ENCODE measurements around the gene HSPB7. TPM values are rescaled to one million over a fixed set of nuclear protein-coding genes. Genes with fewer than 3 reads are reported as not detected.
"Not testable (repeated sequence)": the region's sequence is repeated elsewhere in the genome, so short reads cannot be mapped to it uniquely, and the experiment has no call there.

HSPB7 gene
- total RNA-seq, 1 donor from 2014 or later, result 191 TPM

DNA sequence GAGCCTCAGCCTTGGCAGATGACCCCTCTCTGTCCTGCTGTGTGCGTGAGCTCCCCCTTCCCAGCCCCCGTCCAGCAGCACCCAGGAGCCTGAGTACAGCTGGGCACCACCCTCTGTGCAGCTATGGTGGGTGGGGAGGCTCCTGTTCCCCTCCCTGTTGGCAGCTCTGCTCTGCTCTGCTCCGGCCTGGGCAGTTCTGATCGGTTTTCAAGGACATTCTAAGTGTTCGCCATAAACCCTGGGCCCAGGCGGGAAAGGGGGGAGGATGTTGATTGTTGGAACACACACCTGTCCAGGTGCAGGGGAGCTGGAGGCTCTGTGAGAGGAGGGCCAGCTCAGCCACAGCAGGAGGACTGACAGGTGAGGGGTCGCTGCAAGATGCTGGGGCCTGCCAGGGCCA lies 25.7 kb upstream of the HSPB7 start, which contains the start of gene CLCNKB:
Gene CLCNKB (plus strand): TSS at position 262 of the 400 bp plus-strand sequence. CDS start 711 bp downstream, outside the sequence.
- Histone ChIP-seq H3K4me1 (peaks cover 0 to under 1% of the 10 kb centered on the region in 2 donors), H3K4me3 (no peak within 1 kb of the TSS), H3K27ac (no peak within 1 kb of the TSS), H3K27me3 (no peaks in the 10 kb centered on the region), H3K9me3 (no peaks in the 10 kb centered on the region), H3K36me3 (no peaks in the 10 kb centered on the region)
- DNase-seq (ENCODE audit: low spot score in 2 of 2), result no peak
- TF ChIP-seq, protein P1, sequence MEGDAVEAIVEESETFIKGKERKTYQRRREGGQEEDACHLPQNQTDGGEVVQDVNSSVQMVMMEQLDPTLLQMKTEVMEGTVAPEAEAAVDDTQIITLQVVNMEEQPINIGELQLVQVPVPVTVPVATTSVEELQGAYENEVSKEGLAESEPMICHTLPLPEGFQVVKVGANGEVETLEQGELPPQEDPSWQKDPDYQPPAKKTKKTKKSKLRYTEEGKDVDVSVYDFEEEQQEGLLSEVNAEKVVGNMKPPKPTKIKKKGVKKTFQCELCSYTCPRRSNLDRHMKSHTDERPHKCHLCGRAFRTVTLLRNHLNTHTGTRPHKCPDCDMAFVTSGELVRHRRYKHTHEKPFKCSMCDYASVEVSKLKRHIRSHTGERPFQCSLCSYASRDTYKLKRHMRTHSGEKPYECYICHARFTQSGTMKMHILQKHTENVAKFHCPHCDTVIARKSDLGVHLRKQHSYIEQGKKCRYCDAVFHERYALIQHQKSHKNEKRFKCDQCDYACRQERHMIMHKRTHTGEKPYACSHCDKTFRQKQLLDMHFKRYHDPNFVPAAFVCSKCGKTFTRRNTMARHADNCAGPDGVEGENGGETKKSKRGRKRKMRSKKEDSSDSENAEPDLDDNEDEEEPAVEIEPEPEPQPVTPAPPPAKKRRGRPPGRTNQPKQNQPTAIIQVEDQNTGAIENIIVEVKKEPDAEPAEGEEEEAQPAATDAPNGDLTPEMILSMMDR (IDR thresholded peaks at IDR 0.05), result no peak
- intact Hi-C loops (cut with DNase I), result no loop called here

DNA sequence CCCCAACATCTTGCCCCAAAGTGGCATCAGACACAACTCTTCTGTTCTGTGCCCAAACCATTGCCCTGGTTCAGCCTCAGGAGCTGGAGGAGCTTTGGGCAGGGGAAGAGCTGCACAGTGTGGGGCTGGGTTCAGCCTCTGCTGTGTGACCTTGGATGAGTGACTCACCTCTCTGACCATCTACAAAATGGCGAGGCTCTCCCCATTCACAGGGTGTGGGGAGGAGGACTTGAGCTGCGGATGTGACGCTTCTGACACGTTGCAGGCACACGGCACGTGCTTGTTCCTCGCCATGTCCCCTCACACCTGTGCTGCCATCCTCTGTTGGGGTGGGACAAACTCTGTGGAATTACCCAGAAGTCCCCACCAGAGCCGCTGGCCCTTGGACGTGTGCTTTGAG lies 24.8 kb upstream of the HSPB7 start:
- DNase-seq (ENCODE audit: low spot score in 2 of 2); H3K9me3 ChIP-seq; H3K27me3 ChIP-seq; intact Hi-C loops (cut with DNase I); H3K4me1 ChIP-seq; H3K36me3 ChIP-seq; H3K27ac ChIP-seq; H3K4me3 ChIP-seq: not testable (repeated sequence)

DNA sequence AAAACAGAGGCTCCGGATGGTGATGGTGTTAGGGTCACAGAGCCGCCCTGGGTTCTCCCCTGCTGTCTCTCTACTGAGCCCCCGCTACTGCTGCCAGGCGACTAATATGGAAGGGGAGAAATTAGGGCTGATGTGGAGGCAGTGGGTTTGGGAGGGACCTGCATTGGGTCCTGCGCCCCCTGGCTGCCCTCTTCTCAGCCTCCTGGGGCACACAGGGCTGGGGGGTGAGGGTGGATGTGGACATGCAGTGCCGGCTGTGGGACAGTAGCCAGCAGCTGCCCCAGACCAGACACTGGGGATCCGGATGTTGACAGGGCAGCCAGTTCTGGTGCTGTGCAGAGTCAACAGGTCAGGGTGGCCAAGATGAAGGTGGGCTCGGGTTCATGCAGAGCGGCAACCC lies 24.3 kb upstream of the HSPB7 start:
- no peaks in the 10 kb centered on the region for H3K27me3 ChIP-seq
- no peak overlapping the region for H3K4me3 ChIP-seq
- TF ChIP-seq, protein P1 (IDR thresholded peaks at IDR 0.05), result no peak
- H3K27ac ChIP-seq, result no peak overlapping the region
- no peak for DNase-seq (ENCODE audit: low spot score in 2 of 2)
- H3K4me1 ChIP-seq, result no peaks in the 10 kb centered on the region
- no peaks in the 10 kb centered on the region for H3K9me3 ChIP-seq
- intact Hi-C loops (cut with DNase I), result no loop called here
- H3K36me3 ChIP-seq, result no peaks in the 10 kb centered on the region

DNA sequence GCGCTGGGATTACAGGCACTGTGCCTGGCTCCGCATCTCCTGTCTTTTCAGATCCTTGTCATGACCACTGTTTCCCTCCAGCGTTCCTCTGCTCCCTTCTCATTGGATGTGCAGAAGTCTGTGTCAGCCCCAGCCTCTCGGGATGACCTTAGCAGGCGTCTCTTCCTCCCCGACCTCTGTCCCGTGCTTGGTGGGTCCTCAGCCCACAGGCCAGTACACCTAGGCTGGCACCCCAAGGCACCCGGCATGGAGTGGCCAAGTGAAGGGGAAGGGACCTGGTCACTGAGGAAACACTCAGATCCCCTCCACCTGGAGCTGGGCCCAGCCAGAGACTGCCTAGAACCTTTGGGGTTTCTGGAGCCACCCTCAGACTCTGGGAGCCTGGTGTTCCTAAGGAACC lies 23.4 kb upstream of the HSPB7 start:
- intact Hi-C loops (cut with DNase I), result no loop called here
- no peak overlapping the region for H3K27ac ChIP-seq

DNA sequence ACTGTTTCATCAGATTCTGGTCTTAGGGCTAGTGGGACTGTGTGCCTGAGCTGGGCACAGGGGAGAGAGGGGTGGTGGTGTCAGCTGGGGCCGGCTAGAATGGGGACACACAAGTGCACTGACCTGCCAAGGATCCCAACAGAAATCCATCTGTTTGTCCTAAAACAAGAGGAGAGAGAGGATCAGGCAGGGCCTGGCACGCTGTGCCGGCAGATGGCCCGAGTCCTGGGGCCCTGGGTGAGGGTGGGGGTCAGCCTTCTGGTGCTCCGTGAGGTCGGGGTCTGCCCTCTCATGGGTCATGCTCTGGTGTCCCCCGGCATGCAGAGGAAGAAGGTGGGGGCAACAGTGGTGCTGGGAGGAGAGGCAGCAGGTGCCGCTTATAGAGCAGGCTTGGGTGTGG lies 22.0 kb upstream of the HSPB7 start:
- H3K4me3 ChIP-seq; DNase-seq (ENCODE audit: low spot score in 2 of 2); H3K27me3 ChIP-seq; H3K27ac ChIP-seq; intact Hi-C loops (cut with DNase I); H3K4me1 ChIP-seq; H3K9me3 ChIP-seq; H3K36me3 ChIP-seq: not testable (repeated sequence)

More for the DNA sequence above, 23.4 kb upstream of the HSPB7 start:
- TF ChIP-seq, protein P1 (IDR thresholded peaks at IDR 0.05), result no peak
- Histone ChIP-seq H3K9me3 (no peaks in the 10 kb centered on the region), H3K36me3 (no peaks in the 10 kb centered on the region), H3K27me3 (no peaks in the 10 kb centered on the region), H3K4me3 (no peak overlapping the region), H3K4me1 (no peaks in the 10 kb centered on the region)
- no peak for DNase-seq (ENCODE audit: low spot score in 2 of 2)

DNA sequence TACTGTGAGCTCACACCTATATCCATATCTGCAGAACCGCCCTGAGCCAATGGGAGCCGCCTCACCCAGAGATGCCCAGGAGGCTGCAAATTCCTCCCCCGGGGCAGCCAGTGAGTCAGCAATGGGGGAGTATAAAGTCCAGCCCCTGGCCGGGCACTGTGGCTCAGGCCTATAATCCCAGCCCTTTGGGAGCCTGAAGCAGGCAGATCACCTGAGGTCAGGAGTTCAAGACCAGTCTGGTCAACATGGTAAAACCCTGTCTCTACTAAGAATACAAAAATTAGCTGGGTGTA lies 20.7 kb upstream of the HSPB7 start:
- Histone ChIP-seq H3K27me3 (no peaks in the 10 kb centered on the region), H3K4me3 (no peak overlapping the region), H3K9me3 (no peaks in the 10 kb centered on the region), H3K27ac (no peak overlapping the region), H3K4me1 (no peaks in the 10 kb centered on the region), H3K36me3 (no peaks in the 10 kb centered on the region)
- DNase-seq (ENCODE audit: low spot score in 2 of 2), result no peak
- intact Hi-C loops (cut with DNase I), result no loop called here
- TF ChIP-seq, protein P1 (IDR thresholded peaks at IDR 0.05), result no peak

DNA sequence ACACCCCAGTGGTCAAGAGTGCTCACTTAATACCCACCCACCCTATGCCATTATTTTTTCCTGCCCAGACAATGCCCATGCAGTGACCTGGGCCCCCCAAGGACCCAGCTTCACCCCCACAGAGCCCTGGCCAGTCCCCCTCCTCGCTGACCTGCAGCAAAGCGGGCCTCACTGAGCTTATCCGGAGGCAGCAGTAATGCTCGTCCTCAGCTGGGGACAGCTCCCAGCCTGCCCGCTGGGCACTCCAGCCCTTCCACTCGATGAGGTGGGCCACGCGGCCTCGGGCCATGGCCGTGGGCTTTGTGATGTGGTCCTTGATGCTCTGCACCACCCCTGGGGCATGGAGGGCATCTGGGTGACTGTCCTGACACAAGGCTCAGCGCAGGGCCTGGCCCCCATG lies 18.6 kb upstream of the HSPB7 start:
- H3K27me3 ChIP-seq; H3K4me3 ChIP-seq; H3K36me3 ChIP-seq; intact Hi-C loops (cut with DNase I); H3K27ac ChIP-seq; H3K4me1 ChIP-seq; H3K9me3 ChIP-seq; DNase-seq (ENCODE audit: low spot score in 2 of 2): not testable (repeated sequence)

DNA sequence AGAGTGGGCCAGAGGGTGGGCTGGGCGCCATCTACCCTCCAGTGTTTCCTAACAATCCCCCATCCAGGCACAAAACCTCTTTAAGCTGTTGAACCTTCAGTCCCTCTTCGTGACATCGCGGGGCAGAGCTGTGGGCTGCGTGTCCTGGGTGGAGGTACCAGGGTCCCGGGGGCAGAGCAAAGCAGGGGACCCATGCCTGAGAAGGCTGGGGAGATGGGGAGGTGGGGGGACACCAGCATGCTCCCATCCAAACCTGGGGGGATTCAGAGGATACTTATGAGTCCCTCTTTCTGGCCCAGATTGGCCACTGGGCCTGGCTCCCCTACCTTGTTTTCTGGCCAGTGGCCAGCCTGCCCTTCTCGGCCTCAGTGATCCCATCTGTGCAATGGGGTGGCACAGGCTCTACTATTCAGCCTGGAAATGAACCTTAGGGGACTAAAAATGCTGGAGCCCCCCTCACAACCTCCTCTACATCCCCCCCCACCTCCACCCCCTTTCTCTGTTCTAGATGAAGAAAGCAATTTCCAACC lies 15.3 kb upstream of the HSPB7 start:
- intact Hi-C loops (cut with DNase I), result loop anchor here (1.0 kb wide), 1 partner anchor 24 kb away; no protein-coding TSS in a partner anchor
- not testable (repeated sequence) for H3K27ac ChIP-seq; H3K4me1 ChIP-seq; H3K9me3 ChIP-seq; DNase-seq (ENCODE audit: low spot score in 2 of 2); H3K27me3 ChIP-seq; H3K36me3 ChIP-seq; H3K4me3 ChIP-seq
